ENCODE results near the gene RHOG. TPM values are rescaled to one million over a fixed set of nuclear protein-coding genes. Genes with fewer than 3 reads are reported as not detected.

The RHOG gene
- total and polyA plus RNA-seq, 8 donors, result 9.0 to 27.5 (median 14.0) TPM

- FAIRE-seq (no peak), DNase-seq (peak in 4 of 6 donors; percentile 21 to 84 (median 53)), ATAC-seq (peak; percentile 8 to 23 (median 22))
- H3K4me3 ChIP-seq, result peak overlapping the region; percentile 80 to 92 (median 82)
- H3K4me1 ChIP-seq, result peaks cover 16 to 37% (median 33%) of the 10 kb centered on the region in 3 donors
- intact Hi-C loops (cut with DNase I), result no loop called here
- peak overlapping the region; percentile 85 to 96 (median 96) for H3K27ac ChIP-seq
- H3K36me3 ChIP-seq, result no peaks in the 10 kb centered on the region
- WGBS, 2 donors, result 1 to 2% methylated on average over 32 to 40 of the region's 40 CpGs
- no peaks in the 10 kb centered on the region for H3K27me3 ChIP-seq
- H3K9me3 ChIP-seq, result no peaks in the 10 kb centered on the region
- no peak for TF ChIP-seq CTCF (IDR thresholded peaks at IDR 0.05)
Observed at GRCh38 chr11:3855808-3856491, 15.2 kb upstream of the RHOG start.

GRCh38 chr11:3854977-3855807 lies 14.4 kb upstream of the RHOG start, which contains the start of gene STIM1:
Gene STIM1, plus strand, starts transcription at chr11:3855664. Its CDS starts 607 bp downstream, at chr11:3856271.
- WGBS, 2 donors, result 0 to 1% methylated on average over 39 to 86 of the region's 87 CpGs
- H3K27ac ChIP-seq, result peak within 1 kb of the TSS; percentile 85 to 96 (median 96)
- no peak for FAIRE-seq

GRCh38 chr11:3854660-3854976 lies 13.9 kb upstream of the RHOG start:
- intact Hi-C loops (cut with DNase I), result loop anchor here in 1 of 3 donors (5.0 kb wide), 1 partner anchor 218 kb away; no protein-coding TSS in a partner anchor
- WGBS, 2 donors, result 21 to 27% methylated on average over 7 of the region's 7 CpGs
- H3K4me3 ChIP-seq, result peak overlapping the region in 2 of 4 donors; percentile 80 to 84

More at GRCh38 chr11:3854977-3855807, 14.4 kb upstream of the RHOG start, which contains the start of gene STIM1:
- no peaks in the 10 kb centered on the region for H3K27me3 ChIP-seq
- peak; percentile 93 to 98 (median 96) for DNase-seq
- ATAC-seq, result peak; percentile 89 to 95 (median 91)
- intact Hi-C loops (cut with DNase I), result loop anchor here in 1 of 3 donors (5.0 kb wide), 1 partner anchor 217 kb away; no protein-coding TSS in a partner anchor
- no peaks in the 10 kb centered on the region for H3K9me3 ChIP-seq
- H3K36me3 ChIP-seq, result no peaks in the 10 kb centered on the region
- peaks cover 16 to 36% (median 28%) of the 10 kb centered on the region in 3 donors for H3K4me1 ChIP-seq
- peak within 1 kb of the TSS; percentile 80 to 92 (median 82) for H3K4me3 ChIP-seq
- TF ChIP-seq CTCF (IDR thresholded peaks at IDR 0.05), result peak; percentile 96 to 98 (median 97)

More at GRCh38 chr11:3854660-3854976, 13.9 kb upstream of the RHOG start:
- peak overlapping the region; percentile 85 to 96 (median 96) for H3K27ac ChIP-seq
- no peaks in the 10 kb centered on the region for H3K9me3 ChIP-seq
- no peak for DNase-seq
- ATAC-seq, result peak in 1 of 4 donors; percentile 1
- H3K36me3 ChIP-seq, result no peaks in the 10 kb centered on the region
- FAIRE-seq, result no peak
- TF ChIP-seq CTCF (IDR thresholded peaks at IDR 0.05), result no peak
- peaks cover 15 to 30% (median 26%) of the 10 kb centered on the region in 3 donors for H3K4me1 ChIP-seq
- H3K27me3 ChIP-seq, result no peaks in the 10 kb centered on the region
